Measurements from ENCODE around the gene HRG.

HRG gene

GRCh38 chr3:186646841-186647240 is 19.0 kb upstream of the HRG start:
- Histone ChIP-seq H3K27me3 (peaks cover 32% of the 10 kb centered on the region), H3K27ac (no peak overlapping the region), H3K4me3 (ENCODE audit: low read depth in 1 of 2, low read length in 1 of 2) (no peak overlapping the region), H3K36me3 (no peaks in the 10 kb centered on the region), H3K4me1 (ENCODE audit: control insufficient read depth in 1 of 2, insufficient read depth in 1 of 2, low read depth in 1 of 2, low read length in 1 of 2) (no peaks in the 10 kb centered on the region), H3K9me3 (no peaks in the 10 kb centered on the region)
- no peak for TF ChIP-seq CTCF (IDR thresholded peaks at IDR 0.05)

- peaks cover 13% of the 10 kb centered on the region for H3K27me3 ChIP-seq
- TF ChIP-seq CTCF (IDR thresholded peaks at IDR 0.05), result no peak
Measured at GRCh38 chr3:186648851-186649250, 17.0 kb upstream of the HRG start.

GRCh38 chr3:186651678-186652215 is 14.1 kb upstream of the HRG start:
- Histone ChIP-seq H3K4me1 (ENCODE audit: control insufficient read depth in 1 of 2, insufficient read depth in 1 of 2, low read depth in 1 of 2, low read length in 1 of 2) (no peaks in the 10 kb centered on the region), H3K27ac (no peak overlapping the region), H3K36me3 (no peaks in the 10 kb centered on the region), H3K27me3 (peaks cover 4% of the 10 kb centered on the region), H3K9me3 (no peaks in the 10 kb centered on the region), H3K4me3 (ENCODE audit: low read depth in 1 of 2, low read length in 1 of 2) (no peak overlapping the region)
- no peak for TF ChIP-seq CTCF (IDR thresholded peaks at IDR 0.05)

More at GRCh38 chr3:186648851-186649250, 17.0 kb upstream of the HRG start:
- Histone ChIP-seq H3K36me3 (no peaks in the 10 kb centered on the region), H3K27ac (no peak overlapping the region), H3K9me3 (no peaks in the 10 kb centered on the region), H3K4me3 (ENCODE audit: low read depth in 1 of 2, low read length in 1 of 2) (no peak overlapping the region), H3K4me1 (ENCODE audit: control insufficient read depth in 1 of 2, insufficient read depth in 1 of 2, low read depth in 1 of 2, low read length in 1 of 2) (no peaks in the 10 kb centered on the region)

GRCh38 chr3:186653080-186653707 is 12.6 kb upstream of the HRG start:
- Histone ChIP-seq H3K9me3 (no peaks in the 10 kb centered on the region), H3K4me1 (ENCODE audit: control insufficient read depth in 1 of 2, insufficient read depth in 1 of 2, low read depth in 1 of 2, low read length in 1 of 2) (no peaks in the 10 kb centered on the region), H3K27me3 (peaks cover 8% of the 10 kb centered on the region), H3K4me3 (ENCODE audit: low read depth in 1 of 2, low read length in 1 of 2) (no peak overlapping the region), H3K27ac (no peak overlapping the region), H3K36me3 (no peaks in the 10 kb centered on the region)
- no peak for TF ChIP-seq CTCF (IDR thresholded peaks at IDR 0.05)

GRCh38 chr3:186653984-186654383 is 11.8 kb upstream of the HRG start:
- H3K9me3 ChIP-seq, result no peaks in the 10 kb centered on the region
- H3K27ac ChIP-seq, result no peak overlapping the region
- TF ChIP-seq CTCF (IDR thresholded peaks at IDR 0.05), result no peak
- no peak overlapping the region for H3K4me3 ChIP-seq (ENCODE audit: low read depth in 1 of 2, low read length in 1 of 2)
- H3K27me3 ChIP-seq, result peaks cover 6% of the 10 kb centered on the region
- no peaks in the 10 kb centered on the region for H3K4me1 ChIP-seq (ENCODE audit: control insufficient read depth in 1 of 2, insufficient read depth in 1 of 2, low read depth in 1 of 2, low read length in 1 of 2)
- no peaks in the 10 kb centered on the region for H3K36me3 ChIP-seq

All from neutrophil (primary cell).